ENCODE results near the gene NXPE3.

DNA sequence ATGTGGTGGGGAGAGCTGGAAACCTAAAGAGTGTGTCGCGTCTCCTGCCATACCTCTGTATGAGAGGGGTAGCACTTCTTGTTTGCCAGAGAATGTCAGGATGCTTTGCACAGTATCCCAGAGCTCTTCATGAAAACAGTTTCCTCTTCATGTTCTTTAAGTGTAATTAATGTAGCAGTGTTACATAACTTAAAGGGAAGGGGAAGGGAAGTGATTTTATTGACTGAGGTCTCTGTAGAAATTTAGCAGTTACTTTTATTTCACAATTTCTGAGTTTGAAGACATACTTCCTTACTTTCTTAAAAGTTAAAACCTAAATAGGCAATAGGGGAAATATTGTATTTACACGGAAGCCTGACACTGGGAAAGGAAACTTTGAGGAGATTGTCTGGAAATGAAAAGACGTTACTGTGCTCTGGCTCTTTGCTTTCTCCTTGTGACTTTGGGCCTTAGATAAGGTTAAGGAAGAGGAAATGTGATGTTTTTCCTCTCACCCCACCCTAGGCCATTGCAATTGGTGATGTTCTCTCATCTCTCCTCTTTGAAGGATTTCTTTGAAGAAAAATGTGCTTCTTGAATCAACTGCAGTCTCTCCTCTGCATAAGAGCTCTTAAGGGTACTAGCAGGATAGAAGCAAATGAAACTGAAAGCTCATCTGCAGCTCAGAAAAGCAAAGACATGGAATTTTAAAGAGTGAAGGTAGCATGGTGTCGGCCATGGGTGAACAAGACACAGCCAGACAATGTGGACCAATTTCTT, 6.0 kb downstream of the NXPE3 start:
- no peak for TF ChIP-seq CTCF (IDR thresholded peaks at IDR 0.05)
- TF ChIP-seq POLR2AphosphoS5 (IDR thresholded peaks at IDR 0.05), result no peak
- no peak for TF ChIP-seq POLR2A (IDR thresholded peaks at IDR 0.05)

All from sigmoid colon (tissue), 4 donors.